Muscle layer of colon (tissue), 2 donors: ENCODE data around the gene FRMD1.

ENCODE experiments used
- H3K27ac ChIP-seq: one replicate; pipeline ENCODE4 v1.7.0; 2013; ENCODE audit warnings: low read depth, mild to moderate bottlenecking, low read length, moderate library complexity
- H3K27me3 ChIP-seq, 2 donors: one replicate each; pipeline ENCODE4 v1.7.0; 2013; ENCODE audit warnings: low read length in 2 of 2, mild to moderate bottlenecking in 2 of 2; ENCODE audit not compliant: insufficient read depth in 2 of 2, control insufficient read depth in 1 of 2
- H3K36me3 ChIP-seq: one replicate; pipeline ENCODE4 v1.7.0; 2013; ENCODE audit warnings: mild to moderate bottlenecking, low read length; ENCODE audit not compliant: insufficient read depth
- H3K4me1 ChIP-seq: one replicate; pipeline ENCODE4 v1.7.0; 2013; ENCODE audit warnings: mild to moderate bottlenecking, low read length; ENCODE audit not compliant: insufficient read depth
- H3K4me3 ChIP-seq, 2 donors: one replicate each; pipeline ENCODE4 v1.7.0; 2013; ENCODE audit warnings: low read length in 2 of 2, low read depth in 1 of 2, mild to moderate bottlenecking in 1 of 2, moderate library complexity in 1 of 2
- H3K9ac ChIP-seq: one replicate; pipeline ENCODE4 v1.7.0; 2013; ENCODE audit warnings: low read length
- H3K9me3 ChIP-seq: one replicate; pipeline ENCODE4 v1.7.0; 2013; ENCODE audit warnings: mild to moderate bottlenecking, low read length
- donor health status: abdominal sarcoma.
- donor health status: Adenocarcinoma of cecum.

Gene FRMD1

GRCh38 chr6:168070804-168071203, 8.2 kb downstream of the FRMD1 start:
- Histone ChIP-seq H3K9ac (no peak overlapping the region), H3K4me3 (no peak overlapping the region), H3K27me3 (no peaks in the 10 kb centered on the region), H3K27ac (no peak overlapping the region), H3K4me1 (no peaks in the 10 kb centered on the region), H3K36me3 (no peaks in the 10 kb centered on the region), H3K9me3 (no peaks in the 10 kb centered on the region)

- Histone ChIP-seq H3K4me1 (no peaks in the 10 kb centered on the region), H3K36me3 (no peaks in the 10 kb centered on the region), H3K9me3 (no peaks in the 10 kb centered on the region), H3K27ac (no peak overlapping the region), H3K27me3 (no peaks in the 10 kb centered on the region), H3K9ac (no peak overlapping the region), H3K4me3 (no peak overlapping the region)
Measured at GRCh38 chr6:168067081-168067759, 11.8 kb downstream of the FRMD1 start.

- no peaks in the 10 kb centered on the region for H3K9me3 ChIP-seq
- no peaks in the 10 kb centered on the region for H3K36me3 ChIP-seq
- no peaks in the 10 kb centered on the region for H3K27me3 ChIP-seq
- H3K4me3 ChIP-seq = no peak overlapping the region
- H3K4me1 ChIP-seq = no peaks in the 10 kb centered on the region
- no peak overlapping the region for H3K27ac ChIP-seq
- H3K9ac ChIP-seq = no peak overlapping the region
Measured at GRCh38 chr6:168064226-168064807, 14.7 kb downstream of the FRMD1 start.

- H3K27ac ChIP-seq = no peak overlapping the region
- no peak overlapping the region for H3K4me3 ChIP-seq
- H3K27me3 ChIP-seq = no peaks in the 10 kb centered on the region
- no peaks in the 10 kb centered on the region for H3K4me1 ChIP-seq
- no peak overlapping the region for H3K9ac ChIP-seq
- no peaks in the 10 kb centered on the region for H3K36me3 ChIP-seq
- H3K9me3 ChIP-seq = no peaks in the 10 kb centered on the region
Measured at GRCh38 chr6:168063431-168063830, 15.6 kb downstream of the FRMD1 start.

GRCh38 chr6:168062346-168063289, 16.4 kb downstream of the FRMD1 start:
- H3K36me3 ChIP-seq = no peaks in the 10 kb centered on the region
- no peak overlapping the region for H3K9ac ChIP-seq
- H3K9me3 ChIP-seq = no peaks in the 10 kb centered on the region
- H3K27me3 ChIP-seq = no peaks in the 10 kb centered on the region
- no peak overlapping the region for H3K27ac ChIP-seq
- H3K4me1 ChIP-seq = no peaks in the 10 kb centered on the region
- H3K4me3 ChIP-seq = no peak overlapping the region

- H3K27me3 ChIP-seq = no peaks in the 10 kb centered on the region
- no peaks in the 10 kb centered on the region for H3K36me3 ChIP-seq
- no peaks in the 10 kb centered on the region for H3K4me1 ChIP-seq
- no peak overlapping the region for H3K9ac ChIP-seq
- no peak overlapping the region for H3K4me3 ChIP-seq
- H3K27ac ChIP-seq = no peak overlapping the region
- H3K9me3 ChIP-seq = no peaks in the 10 kb centered on the region
Measured at GRCh38 chr6:168061269-168062210, 17.5 kb downstream of the FRMD1 start.

- H3K4me1 ChIP-seq = no peaks in the 10 kb centered on the region
- no peak overlapping the region for H3K4me3 ChIP-seq
- H3K27me3 ChIP-seq = no peaks in the 10 kb centered on the region
- no peak overlapping the region for H3K9ac ChIP-seq
- no peaks in the 10 kb centered on the region for H3K9me3 ChIP-seq
- no peaks in the 10 kb centered on the region for H3K36me3 ChIP-seq
- no peak overlapping the region for H3K27ac ChIP-seq
Measured at GRCh38 chr6:168060521-168060931, 18.5 kb downstream of the FRMD1 start.

GRCh38 chr6:168058691-168059551, 20.1 kb downstream of the FRMD1 start:
- no peaks in the 10 kb centered on the region for H3K4me1 ChIP-seq
- H3K36me3 ChIP-seq = no peaks in the 10 kb centered on the region
- no peak overlapping the region for H3K9ac ChIP-seq
- no peaks in the 10 kb centered on the region for H3K27me3 ChIP-seq
- H3K4me3 ChIP-seq = no peak overlapping the region
- H3K27ac ChIP-seq = no peak overlapping the region
- H3K9me3 ChIP-seq = no peaks in the 10 kb centered on the region

- H3K4me3 ChIP-seq = no peak overlapping the region
- no peaks in the 10 kb centered on the region for H3K9me3 ChIP-seq
- H3K4me1 ChIP-seq = no peaks in the 10 kb centered on the region
- H3K9ac ChIP-seq = no peak overlapping the region
- no peak overlapping the region for H3K27ac ChIP-seq
- H3K27me3 ChIP-seq = no peaks in the 10 kb centered on the region
- no peaks in the 10 kb centered on the region for H3K36me3 ChIP-seq
Measured at GRCh38 chr6:168057836-168058235, 21.2 kb downstream of the FRMD1 start.

- no peaks in the 10 kb centered on the region for H3K27me3 ChIP-seq
- H3K27ac ChIP-seq = no peak overlapping the region
- no peak overlapping the region for H3K4me3 ChIP-seq
- no peaks in the 10 kb centered on the region for H3K4me1 ChIP-seq
- no peaks in the 10 kb centered on the region for H3K36me3 ChIP-seq
- H3K9me3 ChIP-seq = no peaks in the 10 kb centered on the region
- no peak overlapping the region for H3K9ac ChIP-seq
Measured at GRCh38 chr6:168056892-168057527, 22.0 kb downstream of the FRMD1 start.
